A549 (cell line): ENCODE data around the gene PLOD2. TPM values are rescaled to one million over a fixed set of nuclear protein-coding genes. Genes with fewer than 3 reads are reported as not detected.

Experiments used
- ATAC-seq, 2 experiments: fragments of 200-7000 bp in 1 of 2; fragments of >200 bp in 1 of 2; cut with Nextera tagmentation in 1 of 2; cut with Tn5 transposase in 1 of 2; 3 replicates each; pipeline versions ENCODE4 v1.8.0 to v1.9.1; 2018 to 2020; ENCODE audit warnings: mild to moderate bottlenecking in 1 of 2, moderate library complexity in 1 of 2
- CTCF ChIA-PET: fragments of 300-600 bp; sonication (Branson Sonifier 250); formaldehyde crosslinking; extraction: SDS; loops from one replicate; lab custom pipeline; 2021; ENCODE audit warnings: antibody characterized with exemption, inconsistent platforms; lab: Yijun Ruan, JAX
- POLR2A ChIA-PET: fragments of 350-600 bp; formaldehyde crosslinking; extraction: SDS; loops from one replicate; lab custom pipeline; 2021; ENCODE audit warnings: antibody characterized with exemption, inconsistent platforms; lab: Yijun Ruan, JAX
- DNase-seq, 2 experiments: peaks; one replicate each; pipeline versions ENCODE4 v3.0.0 to v3.0.0-alpha.2; 2011 to 2016; ENCODE audit warnings: low read depth in 1 of 2, low spot score in 1 of 2
- FAIRE-seq: peaks from 2 replicates; lab custom pipeline; 2011; peaks lifted over from hg19 to GRCh38; lab: Jason Lieb, UNC
- H3K27ac ChIP-seq, 2 experiments: fragments of >200 bp; sonication (Bioruptor Twin); formaldehyde crosslinking; 3 replicates each; pipeline ENCODE4 v1.5.1; 2016 to 2017
- H3K4me1 ChIP-seq: fragments of >200 bp; sonication (Bioruptor Twin); formaldehyde crosslinking; 3 replicates; pipeline ENCODE4 v1.6.1; 2016
- H3K4me2 ChIP-seq: fragments of >200 bp; sonication (Bioruptor Twin); formaldehyde crosslinking; 3 replicates; pipeline ENCODE4 v1.6.1; 2016
- H3K4me3 ChIP-seq: fragments of >200 bp; sonication (Bioruptor Twin); formaldehyde crosslinking; 3 replicates; pipeline ENCODE4 v1.5.1; 2016
- H3K9me3 ChIP-seq: fragments of >200 bp; sonication (Bioruptor Twin); formaldehyde crosslinking; 3 replicates; pipeline ENCODE4 v1.6.1; 2016
- CBX8 ChIP-seq: fragments of 200-600 bp; sonication (generic); IDR thresholded peaks from 2 replicates; pipeline ENCODE4 v1.6.1; 2016
- CHD2 ChIP-seq: fragments of 150-350 bp; IDR thresholded peaks from 2 replicates; pipeline ENCODE4 v1.6.1; 2014; ENCODE audit warnings: low read length; ENCODE audit not compliant: partially characterized antibody
- CHD4 ChIP-seq: fragments of 200-600 bp; sonication (generic); IDR thresholded peaks from 2 replicates; pipeline ENCODE4 v1.6.1; 2016; ENCODE audit warnings: antibody characterized with exemption, mild to moderate bottlenecking, borderline replicate concordance
- EHMT2 ChIP-seq: fragments of 200-600 bp; sonication (generic); IDR thresholded peaks from 2 replicates; pipeline ENCODE4 v1.6.1; 2016; ENCODE audit warnings: antibody characterized with exemption, low read depth, mild to moderate bottlenecking, moderate library complexity
- ESRRA ChIP-seq: fragments of 150-350 bp; IDR thresholded peaks from 2 replicates; pipeline ENCODE4 v1.6.1; 2014; ENCODE audit warnings: mild to moderate bottlenecking, low read length, borderline replicate concordance
- FOSL2 ChIP-seq, 2 experiments: fragments of 450-650 bp in 1 of 2; fragments of >200 bp in 1 of 2; sonication (Bioruptor Twin) in 1 of 2; formaldehyde crosslinking; IDR thresholded peaks; 2 replicates each; pipeline versions ENCODE4 v1.5.0 to v1.6.1; 2016 to 2020; ENCODE audit warnings: mild to moderate bottlenecking in 1 of 2, moderate library complexity in 1 of 2
- GATA3 ChIP-seq: IDR thresholded peaks from 2 replicates; pipeline ENCODE4 v1.6.1; 2012; ENCODE audit warnings: borderline replicate concordance
- HES2 ChIP-seq: fragments of >200 bp; sonication (Bioruptor Twin); formaldehyde crosslinking; IDR thresholded peaks from 2 replicates; pipeline ENCODE4 v1.6.1; 2016
- HOXA7 ChIP-seq: fragments of 250-450 bp; sonication (Bioruptor Pico); IDR thresholded peaks from 2 replicates; pipeline ENCODE4 v1.5.0; 2020; ENCODE audit warnings: mild to moderate bottlenecking, moderate library complexity
- KDM1A ChIP-seq: fragments of 200-600 bp; sonication (generic); IDR thresholded peaks from 2 replicates; pipeline ENCODE4 v1.6.1; 2016; ENCODE audit warnings: low read depth, mild to moderate bottlenecking
- NR3C1 ChIP-seq: fragments of >200 bp; sonication (Bioruptor Twin); formaldehyde crosslinking; IDR thresholded peaks from 3 replicates; pipeline ENCODE4 v1.6.1; 2017
- PHF8 ChIP-seq: fragments of 200-600 bp; sonication (generic); IDR thresholded peaks from 2 replicates; pipeline ENCODE4 v1.6.1; 2016; ENCODE audit warnings: low read depth, mild to moderate bottlenecking, antibody characterized with exemption, moderate library complexity, borderline replicate concordance
- POLR2AphosphoS2 ChIP-seq: conservative IDR thresholded peaks from 2 replicates; pipeline ENCODE4 v1.6.1; 2012; ENCODE audit warnings: low read length, improper control_type of control experiment, inconsistent platforms
- RAD21 ChIP-seq, 2 experiments: fragments of >200 bp in 1 of 2; sonication (Bioruptor Twin) in 1 of 2; formaldehyde crosslinking in 1 of 2; IDR thresholded peaks in 1 of 2; conservative IDR thresholded peaks in 1 of 2; 2 replicates in 1 of 2; 3 replicates in 1 of 2; pipeline ENCODE4 v1.6.1; 2012 to 2018; ENCODE audit warnings: inconsistent platforms in 1 of 2
- RCOR1 ChIP-seq: fragments of 150-350 bp; IDR thresholded peaks from 2 replicates; pipeline ENCODE4 v1.6.1; 2014; ENCODE audit warnings: antibody characterized with exemption, low read length, low read depth
- RFX5 ChIP-seq: fragments of 450-650 bp; IDR thresholded peaks from 2 replicates; pipeline ENCODE4 v1.7.1; 2014; ENCODE audit warnings: antibody characterized with exemption, mild to moderate bottlenecking, moderate library complexity
- RNF2 ChIP-seq: fragments of 200-600 bp; sonication (generic); IDR thresholded peaks from 2 replicates; pipeline ENCODE4 v1.6.1; 2016; ENCODE audit warnings: low read depth, mild to moderate bottlenecking, antibody characterized with exemption, moderate library complexity, borderline replicate concordance
- SREBF2 ChIP-seq: fragments of 450-650 bp; IDR thresholded peaks from 2 replicates; pipeline ENCODE4 v1.6.1; 2014; ENCODE audit warnings: mild to moderate bottlenecking, moderate library complexity
- ZC3H11A ChIP-seq: fragments of 450-650 bp; IDR thresholded peaks from 2 replicates; pipeline ENCODE4 v1.6.1; 2014; ENCODE audit warnings: antibody characterized with exemption, mild to moderate bottlenecking
- ZNF302 ChIP-seq: fragments of 250-450 bp; sonication (Bioruptor Pico); IDR thresholded peaks from 2 replicates; pipeline ENCODE4 v1.9.0; 2021; ENCODE audit warnings: inconsistent platforms, mild to moderate bottlenecking, moderate library complexity
- ZSCAN20 ChIP-seq: fragments of 250-450 bp; sonication (Bioruptor Pico); IDR thresholded peaks from 2 replicates; pipeline ENCODE4 v1.8.0; 2022; ENCODE audit warnings: mild to moderate bottlenecking, moderate library complexity
- WGBS: methylation state at CpG from one replicate; pipeline ENCODE4 v1.1.6; 2017; ENCODE audit errors: missing lambda C conversion rate; 5-methylcytosine and 5-hydroxymethylcytosine counted together
- polyA plus RNA-seq, 4 experiments: library from polyadenylated mRNA; depleted of rRNA in 3 of 4; stranded (reverse); fragments of >200 nt; fragmentation: RNase III in 1 of 4; extraction: RNeasy Plus Mini Kit Qiagen cat#74134 plus additional on column Dnase treatment in 1 of 4; gene quantifications; 2 replicates in 3 of 4; 3 replicates in 1 of 4; pipeline ENCODE4 v1.2.3, GENCODE V29; 2011 to 2017
- TF ChIP-seq, protein P1 (sequence below): fragments of 250-450 bp; sonication (Bioruptor Pico); IDR thresholded peaks from 2 replicates; pipeline ENCODE4 v1.5.0; 2021; ENCODE audit warnings: mild to moderate bottlenecking, moderate library complexity, borderline replicate concordance
- TF ChIP-seq, protein P2 (sequence below): IDR thresholded peaks from 2 replicates; pipeline ENCODE4 v1.6.1; 2012
- TF ChIP-seq, protein P3 (sequence below): IDR thresholded peaks from 2 replicates; pipeline ENCODE4 v1.6.1; 2012
- TF ChIP-seq, protein P4 (sequence below): fragments of 450-650 bp; IDR thresholded peaks from 2 replicates; pipeline ENCODE4 v1.6.1; 2014; ENCODE audit warnings: antibody characterized with exemption

PLOD2 gene
- polyA plus RNA-seq, 2 of the 4 experiments (the other 2 are of a cell fraction): 159 to 174 TPM

- TF ChIP-seq, protein P1, sequence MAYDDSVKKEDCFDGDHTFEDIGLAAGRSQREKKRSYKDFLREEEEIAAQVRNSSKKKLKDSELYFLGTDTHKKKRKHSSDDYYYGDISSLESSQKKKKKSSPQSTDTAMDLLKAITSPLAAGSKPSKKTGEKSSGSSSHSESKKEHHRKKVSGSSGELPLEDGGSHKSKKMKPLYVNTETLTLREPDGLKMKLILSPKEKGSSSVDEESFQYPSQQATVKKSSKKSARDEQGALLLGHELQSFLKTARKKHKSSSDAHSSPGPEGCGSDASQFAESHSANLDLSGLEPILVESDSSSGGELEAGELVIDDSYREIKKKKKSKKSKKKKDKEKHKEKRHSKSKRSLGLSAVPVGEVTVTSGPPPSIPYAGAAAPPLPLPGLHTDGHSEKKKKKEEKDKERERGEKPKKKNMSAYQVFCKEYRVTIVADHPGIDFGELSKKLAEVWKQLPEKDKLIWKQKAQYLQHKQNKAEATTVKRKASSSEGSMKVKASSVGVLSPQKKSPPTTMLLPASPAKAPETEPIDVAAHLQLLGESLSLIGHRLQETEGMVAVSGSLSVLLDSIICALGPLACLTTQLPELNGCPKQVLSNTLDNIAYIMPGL (CRISPR knock-in tag): no peak
- TF ChIP-seq SREBF2 (no peak), GATA3 (no peak), HOXA7 (CRISPR knock-in tag) (no peak), POLR2AphosphoS2 (no peak), ZNF302 (no peak)
Measured at GRCh38 chr3:146157325-146158060, 3.5 kb downstream of the PLOD2 start (continued).

- ATAC-seq (no peak), FAIRE-seq (peak; percentile 7)
- whole genome bisulfite sequencing: 82% methylated on average over 3 of the region's 3 CpGs
- H3K4me2 ChIP-seq: peak overlapping the region; percentile 97
- no peak for TF ChIP-seq HES2
- TF ChIP-seq, all 56 proteins: peak for 0
- no peak for DNase-seq
- Histone ChIP-seq H3K9me3 (no peaks in the 10 kb centered on the region), H3K4me3 (peak overlapping the region; percentile 90), H3K4me1 (peaks cover 70% of the 10 kb centered on the region), H3K27ac (peak overlapping the region; percentile 45 to 72)
- ChIA-PET CTCF (interaction anchor here (0.8 to 3.1 kb wide), 8 partner anchors 13 to 421 kb away, joined by 3 to 17 read pairs (median 3); no protein-coding TSS in a partner anchor), POLR2A (interaction anchor here (0.7 kb wide), 1 partner anchor 10 kb away, joined by 3 read pairs; no protein-coding TSS in a partner anchor)
Measured at GRCh38 chr3:146156666-146157314, 4.2 kb downstream of the PLOD2 start.

DNA sequence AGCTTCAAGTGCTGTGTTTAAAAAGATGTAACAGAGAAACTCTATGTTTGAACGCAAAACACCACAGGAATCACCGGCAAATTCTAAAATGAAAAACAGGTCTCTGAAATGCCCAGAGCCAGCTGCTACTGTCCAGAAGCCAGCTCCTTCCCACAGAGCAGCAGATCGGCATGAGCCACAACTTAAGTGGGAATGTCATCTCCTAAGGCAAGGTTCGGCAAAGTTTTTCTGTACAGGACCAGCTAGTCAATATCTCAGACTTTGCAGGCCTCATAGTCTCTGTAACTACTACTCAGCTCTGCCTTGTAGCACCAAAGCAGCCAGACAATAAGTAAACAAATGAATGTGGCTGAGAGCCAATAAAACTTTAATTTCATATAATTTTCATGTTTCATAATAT is 4.9 kb downstream of the PLOD2 start:
- POLR2A ChIA-PET: interaction anchor here (0.8 kb wide), 1 partner anchor 66 kb away, joined by 3 read pairs; no protein-coding TSS in a partner anchor
- ATAC-seq (no peak), FAIRE-seq (no peak), DNase-seq (no peak)
- TF ChIP-seq, protein P2, sequence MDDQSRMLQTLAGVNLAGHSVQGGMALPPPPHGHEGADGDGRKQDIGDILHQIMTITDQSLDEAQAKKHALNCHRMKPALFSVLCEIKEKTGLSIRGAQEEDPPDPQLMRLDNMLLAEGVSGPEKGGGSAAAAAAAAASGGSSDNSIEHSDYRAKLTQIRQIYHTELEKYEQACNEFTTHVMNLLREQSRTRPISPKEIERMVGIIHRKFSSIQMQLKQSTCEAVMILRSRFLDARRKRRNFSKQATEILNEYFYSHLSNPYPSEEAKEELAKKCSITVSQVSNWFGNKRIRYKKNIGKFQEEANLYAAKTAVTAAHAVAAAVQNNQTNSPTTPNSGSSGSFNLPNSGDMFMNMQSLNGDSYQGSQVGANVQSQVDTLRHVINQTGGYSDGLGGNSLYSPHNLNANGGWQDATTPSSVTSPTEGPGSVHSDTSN: no peak
- TF ChIP-seq PHF8: no peak
- TF ChIP-seq CHD4: no peak
- TF ChIP-seq ZSCAN20 (CRISPR knock-in tag): no peak
- no peak for TF ChIP-seq EHMT2
- Histone ChIP-seq H3K27ac (peak overlapping the region; percentile 45 to 72), H3K4me1 (peaks cover 74% of the 10 kb centered on the region), H3K4me2 (peak overlapping the region; percentile 97), H3K9me3 (no peaks in the 10 kb centered on the region), H3K4me3 (peak overlapping the region; percentile 90)
- 28% methylated on average over 4 of the region's 4 CpGs for WGBS
- CTCF ChIA-PET: interaction anchor here (1.0 to 3.1 kb wide), 9 partner anchors 10 to 422 kb away, joined by 3 to 17 read pairs (median 4); no protein-coding TSS in a partner anchor

DNA sequence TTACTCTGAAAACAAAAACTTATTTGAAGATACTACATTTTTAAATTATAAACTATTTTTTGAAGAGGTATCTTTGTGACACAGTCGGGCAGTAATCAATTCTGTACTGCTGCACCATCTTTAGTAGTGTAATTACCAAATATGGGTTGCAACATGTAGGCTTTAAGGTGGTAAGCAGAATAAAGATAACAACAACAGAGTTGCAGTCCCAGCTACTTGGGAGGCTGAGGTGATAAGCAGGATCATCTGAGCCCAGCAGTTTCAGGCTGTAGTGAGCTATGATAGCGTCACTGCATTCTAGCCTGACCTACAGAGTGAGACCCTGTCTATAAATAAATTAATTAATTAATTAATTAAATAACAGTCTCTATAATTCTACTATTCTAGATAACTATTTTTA is 6.0 kb downstream of the PLOD2 start:
- WGBS: 26% methylated on average over 2 of the region's 2 CpGs
- peak overlapping the region; percentile 97 for H3K4me2 ChIP-seq
- POLR2A ChIA-PET: no interaction called here
- DNase-seq: no peak
- ATAC-seq: no peak
- H3K4me3 ChIP-seq: no peak overlapping the region
- no peak for FAIRE-seq
- peaks cover 85% of the 10 kb centered on the region for H3K4me1 ChIP-seq
- CTCF ChIA-PET: interaction anchor here (1.1 to 3.1 kb wide), 5 partner anchors 9 to 172 kb away, joined by 4 to 17 read pairs (median 7); no protein-coding TSS in a partner anchor
- H3K27ac ChIP-seq: peak overlapping the region in 1 of 2 experiments; percentile 3; a peak in 1 of 6 replicates
- H3K9me3 ChIP-seq: no peaks in the 10 kb centered on the region
- TF ChIP-seq RCOR1 (no peak), HOXA7 (CRISPR knock-in tag) (no peak), ESRRA (no peak), RFX5 (no peak), KDM1A (no peak), NR3C1 (no peak), GATA3 (no peak), HES2 (no peak), CBX8 (no peak), ZC3H11A (no peak), CHD4 (no peak), FOSL2 (IDR thresholded peaks at IDR 0.05) (no peak), FOSL2 (CRISPR knock-in tag; IDR thresholded peaks at IDR 0.05) (no peak), CHD2 (no peak), ZNF302 (no peak), RAD21 (conservative IDR thresholded peaks at IDR 0.05 in 1 of 2, IDR thresholded peaks at IDR 0.05 in 1 of 2) (no peak), RNF2 (no peak)
- TF ChIP-seq, protein P3, sequence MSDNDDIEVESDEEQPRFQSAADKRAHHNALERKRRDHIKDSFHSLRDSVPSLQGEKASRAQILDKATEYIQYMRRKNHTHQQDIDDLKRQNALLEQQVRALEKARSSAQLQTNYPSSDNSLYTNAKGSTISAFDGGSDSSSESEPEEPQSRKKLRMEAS: no peak
- TF ChIP-seq, protein P4, sequence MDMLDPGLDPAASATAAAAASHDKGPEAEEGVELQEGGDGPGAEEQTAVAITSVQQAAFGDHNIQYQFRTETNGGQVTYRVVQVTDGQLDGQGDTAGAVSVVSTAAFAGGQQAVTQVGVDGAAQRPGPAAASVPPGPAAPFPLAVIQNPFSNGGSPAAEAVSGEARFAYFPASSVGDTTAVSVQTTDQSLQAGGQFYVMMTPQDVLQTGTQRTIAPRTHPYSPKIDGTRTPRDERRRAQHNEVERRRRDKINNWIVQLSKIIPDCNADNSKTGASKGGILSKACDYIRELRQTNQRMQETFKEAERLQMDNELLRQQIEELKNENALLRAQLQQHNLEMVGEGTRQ: no peak
